Islet of Langerhans (tissue), 1 donor: ENCODE measurements around the gene MRPS18A.
"Not testable (repeated sequence)": the region's sequence is repeated elsewhere in the genome, so short reads cannot be mapped to it uniquely, and the experiment has no call there.

Source experiments
- FAIRE-seq: peaks from one replicate; lab custom pipeline; 2011; peaks lifted over from hg19 to GRCh38; lab: Jason Lieb, UNC

MRPS18A gene

GRCh38 chr6:43717389-43717788 is 29.8 kb upstream of the MRPS18A start:
- FAIRE-seq: no peak

- FAIRE-seq: no peak
These were observed 28.5 kb upstream of the MRPS18A start for GRCh38 chr6:43716099-43716498.

GRCh38 chr6:43715056-43715788 is 27.6 kb upstream of the MRPS18A start:
- no peak for FAIRE-seq

GRCh38 chr6:43714311-43715055 is 26.9 kb upstream of the MRPS18A start:
- FAIRE-seq: no peak

GRCh38 chr6:43713643-43714310 is 26.2 kb upstream of the MRPS18A start:
- no peak for FAIRE-seq

GRCh38 chr6:43712579-43712978 is 25.0 kb upstream of the MRPS18A start:
- no peak for FAIRE-seq

- FAIRE-seq: no peak
These were observed 23.0 kb upstream of the MRPS18A start for GRCh38 chr6:43710576-43710975.

- no peak for FAIRE-seq
These were observed 22.2 kb upstream of the MRPS18A start for GRCh38 chr6:43709654-43710303.

GRCh38 chr6:43708860-43709653 is 21.5 kb upstream of the MRPS18A start:
- no peak for FAIRE-seq

DNA sequence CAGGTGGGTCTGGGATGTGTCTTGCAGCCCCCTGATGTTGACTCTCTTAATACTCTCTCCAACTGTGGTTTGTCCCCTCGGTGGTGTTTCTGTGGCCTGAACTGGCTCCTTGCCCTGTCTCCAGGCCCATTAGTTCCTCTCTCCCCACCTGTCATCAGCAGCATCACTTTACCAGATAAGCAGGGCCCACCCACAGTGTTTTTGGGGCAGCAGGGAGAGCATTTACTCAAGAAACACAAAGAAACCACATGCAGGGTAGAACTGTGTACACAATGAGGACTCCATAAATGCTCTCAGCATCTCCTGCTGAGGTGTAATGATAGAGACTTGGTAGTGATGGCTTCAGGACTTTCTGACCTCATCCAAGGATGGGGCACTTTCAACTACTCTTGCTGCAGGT is 20.2 kb upstream of the MRPS18A start:
- FAIRE-seq: no peak

GRCh38 chr6:43707269-43707668 is 19.7 kb upstream of the MRPS18A start:
- no peak for FAIRE-seq

DNA sequence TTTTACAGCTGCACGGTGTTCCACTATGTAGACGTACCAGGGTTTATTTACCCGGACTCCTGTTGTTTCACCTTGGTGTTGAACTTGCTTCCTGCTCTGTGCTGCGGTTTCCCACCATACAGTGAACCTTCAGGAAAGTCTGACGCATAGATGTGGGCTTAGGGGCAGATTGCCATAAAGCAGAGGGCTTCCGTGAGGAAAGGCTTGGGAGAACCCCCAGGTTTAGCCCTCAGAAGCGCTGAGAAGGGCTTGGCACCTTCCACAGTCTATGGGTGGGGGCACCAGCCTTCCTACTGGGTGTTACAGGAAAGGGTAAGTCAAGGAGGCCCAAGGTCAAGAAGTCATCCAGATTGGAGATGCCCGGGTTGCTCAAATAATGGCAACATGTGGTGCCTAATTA is 19.2 kb upstream of the MRPS18A start:
- FAIRE-seq: no peak

- no peak for FAIRE-seq
These were observed 18.4 kb upstream of the MRPS18A start for GRCh38 chr6:43705996-43706395.

DNA sequence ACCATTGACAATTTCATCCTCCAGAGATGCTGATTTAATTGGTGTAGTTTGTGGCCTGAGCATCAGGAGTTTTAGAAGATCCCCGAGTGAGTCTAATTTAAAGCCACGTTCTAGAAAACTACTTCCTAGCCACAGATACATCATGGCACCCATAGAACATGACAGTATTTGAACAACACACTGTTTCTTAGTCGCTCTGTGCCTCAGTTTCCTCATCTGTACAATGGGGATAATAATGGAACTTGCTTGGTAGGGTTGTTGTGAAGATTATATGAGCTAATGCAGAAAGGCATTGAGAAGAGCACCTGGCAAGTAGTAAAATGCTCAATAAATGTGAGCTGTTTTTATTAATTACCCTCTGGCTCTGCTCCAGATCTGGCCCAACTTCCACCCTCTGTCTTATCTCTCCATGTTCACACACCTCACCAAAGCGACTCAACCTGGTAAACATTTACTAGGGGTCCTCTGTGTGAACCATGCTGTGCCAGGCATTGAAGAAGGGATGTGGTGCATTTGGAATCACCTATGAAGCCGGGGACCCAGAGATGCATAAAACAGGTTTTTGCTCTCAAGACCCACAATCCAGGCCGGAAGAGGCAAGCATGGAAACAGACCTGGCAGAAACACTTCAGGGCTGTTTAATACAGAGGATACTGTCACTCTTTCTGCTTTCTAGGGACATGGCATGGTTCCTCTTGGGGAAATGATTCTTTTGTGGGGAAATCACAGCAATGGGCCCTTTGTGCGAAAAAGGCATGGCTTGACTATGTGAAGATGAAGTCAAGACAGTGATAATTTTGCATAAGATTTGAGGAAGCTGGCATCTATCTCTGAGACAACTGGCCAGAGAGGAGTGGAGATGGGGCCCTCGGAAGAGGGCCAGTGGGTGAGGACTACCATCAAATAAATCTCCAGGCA is 16.2 kb upstream of the MRPS18A start:
- no peak for FAIRE-seq

DNA sequence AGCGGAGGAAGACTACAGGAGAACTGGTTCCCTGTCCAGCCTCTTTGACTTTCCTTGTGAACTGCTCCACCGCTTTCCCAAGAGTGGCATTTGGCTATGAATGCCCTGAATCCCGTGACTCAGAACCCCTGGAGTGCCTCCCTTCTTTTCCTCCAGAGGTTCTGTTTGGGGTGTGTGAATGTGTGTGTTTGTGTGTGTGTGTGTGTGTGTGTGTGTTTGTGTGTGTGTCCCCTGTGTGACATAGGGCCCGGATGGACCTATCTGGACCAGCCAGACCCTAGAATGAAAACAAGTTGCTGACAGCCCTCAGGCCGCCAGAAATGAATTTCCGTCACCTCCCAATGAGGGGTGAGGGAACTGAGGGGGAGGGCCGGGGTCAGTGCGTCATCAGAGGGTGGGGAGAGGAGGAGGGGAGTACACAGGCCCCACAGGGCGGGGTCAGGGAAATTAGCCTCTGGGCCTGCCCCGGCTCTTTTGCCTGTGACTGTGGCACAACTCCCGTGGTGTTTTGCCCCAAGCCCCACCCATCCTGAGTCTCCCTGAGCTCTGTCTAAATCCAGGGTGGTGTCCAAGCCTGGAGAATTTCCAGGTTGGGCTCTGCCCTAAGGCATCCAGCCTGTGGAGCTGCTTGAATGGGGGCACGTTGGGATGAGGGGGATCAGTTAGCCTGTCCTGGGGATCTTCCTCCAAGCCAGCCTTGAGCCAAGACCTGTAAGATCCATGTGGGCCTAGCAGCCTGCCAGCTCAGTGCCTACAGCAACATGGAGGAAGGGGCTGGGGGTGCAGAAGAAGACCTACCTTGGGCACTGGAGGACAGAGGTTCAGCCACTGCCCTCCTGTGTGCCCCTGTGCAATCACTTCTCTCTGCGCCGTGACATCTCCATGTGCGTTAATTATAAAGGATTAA is 15.2 kb upstream of the MRPS18A start:
- no peak for FAIRE-seq

DNA sequence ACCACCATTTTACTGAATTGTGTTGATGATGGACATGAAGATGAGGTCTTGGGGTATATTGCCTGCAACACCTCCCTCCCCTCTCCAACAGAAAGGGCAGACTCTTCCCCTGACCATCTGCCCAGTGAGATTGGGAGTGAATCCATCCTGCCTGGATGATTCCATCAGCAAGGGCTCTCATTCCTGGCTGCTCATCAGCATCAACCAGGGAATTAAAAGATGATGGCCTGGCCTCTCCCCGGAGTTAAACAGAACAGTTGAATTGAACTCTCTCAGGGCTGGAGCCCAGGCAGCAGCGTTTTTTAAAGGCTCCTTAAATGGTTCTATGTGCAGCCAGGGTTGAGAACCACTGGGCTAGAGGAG is 14.6 kb upstream of the MRPS18A start:
- FAIRE-seq: no peak

DNA sequence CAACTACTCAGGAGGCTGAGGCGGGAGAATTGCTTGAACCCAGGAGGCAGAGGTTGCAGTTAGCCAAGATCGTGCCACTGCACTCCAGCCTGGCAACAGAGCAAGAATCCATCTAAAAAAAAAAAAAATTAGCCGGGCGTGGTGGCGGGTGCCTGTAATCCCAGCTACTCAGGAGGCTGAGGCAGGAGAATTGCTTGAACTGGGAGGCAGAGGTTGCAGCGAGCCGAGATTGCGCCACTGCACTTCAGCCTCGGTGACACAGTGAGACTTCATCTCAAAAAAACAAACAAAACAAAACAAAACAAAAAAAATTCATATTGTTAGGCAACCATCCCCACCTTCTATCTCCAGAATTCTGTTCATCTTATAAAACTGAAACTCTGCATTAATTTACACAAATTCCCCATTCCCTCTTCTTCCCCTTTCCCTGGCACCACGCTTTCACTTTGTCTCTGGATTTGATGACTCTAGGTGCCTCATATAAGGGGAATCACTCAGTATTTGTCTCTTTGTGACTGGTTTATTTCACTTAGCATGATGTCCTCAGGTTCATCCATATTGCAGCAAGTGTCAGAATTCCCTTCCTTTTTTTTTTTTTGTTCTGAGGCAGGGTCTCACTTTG is 13.5 kb upstream of the MRPS18A start:
- not testable (repeated sequence) for FAIRE-seq

DNA sequence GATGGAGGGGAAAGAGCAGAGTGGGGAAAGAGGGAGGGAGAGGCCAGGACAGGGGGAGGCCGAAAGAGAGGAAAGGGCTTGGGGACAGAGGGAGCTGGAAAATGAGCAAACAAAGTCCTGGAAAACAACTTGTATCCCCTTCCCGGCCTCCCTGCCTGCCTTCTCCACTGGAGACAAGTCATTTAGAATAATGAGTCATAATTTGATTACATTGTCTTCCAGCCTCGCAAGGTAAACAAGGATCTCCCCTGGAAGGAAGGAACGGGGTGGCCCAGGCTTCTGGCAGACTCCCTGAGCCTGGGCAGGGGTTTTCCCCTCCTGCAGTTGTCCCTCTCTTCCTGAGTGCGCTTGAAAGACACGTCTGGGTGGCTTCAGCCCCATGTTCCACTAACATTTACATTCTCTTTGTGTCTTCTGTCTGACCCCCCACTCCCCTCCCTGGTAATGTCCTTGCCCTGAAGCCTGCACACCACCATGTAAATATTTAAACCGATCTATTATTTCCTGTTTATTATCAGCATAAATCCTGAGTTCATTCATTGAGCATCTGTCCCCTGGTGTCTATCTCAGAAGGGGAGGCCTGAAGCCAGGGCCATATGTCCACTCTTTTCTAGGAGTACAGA is 12.1 kb upstream of the MRPS18A start:
- FAIRE-seq: no peak
